ENCODE data around the gene TNFSF15. TPM values are rescaled to one million over a fixed set of nuclear protein-coding genes. Genes with fewer than 3 reads are reported as not detected.

The TNFSF15 gene
- total RNA-seq, 1 experiment from 2014 or later = not detected

DNA sequence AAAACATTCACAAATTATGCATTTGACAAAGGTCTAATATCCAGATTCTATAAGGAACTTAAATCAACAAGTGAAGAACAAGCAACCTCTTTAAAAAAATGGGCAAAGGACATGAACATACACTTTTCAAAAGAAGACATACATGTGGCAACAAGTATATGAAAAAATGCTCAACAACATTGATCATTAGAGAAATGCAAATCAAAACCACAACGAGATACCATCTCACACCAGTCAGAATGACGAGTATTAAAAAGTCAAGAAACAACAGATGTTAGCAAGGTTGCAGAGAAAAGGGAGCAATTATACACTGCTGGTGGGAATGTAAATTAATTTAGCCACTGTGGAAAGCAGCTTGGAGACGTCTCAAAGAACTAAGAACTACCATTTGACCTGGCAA, 38.9 kb upstream of the TNFSF15 start:
- no peak for DNase-seq
- Mint-ChIP-seq H3K36me3 (ENCODE audit: insufficient read depth in 1 of 3, low read depth in 3 of 3) (no peaks in the 10 kb centered on the region), H3K27me3 (ENCODE audit: low read depth) (peaks cover 8% of the 10 kb centered on the region), H3K9me3 (no peaks in the 10 kb centered on the region), H3K4me3 (no peak overlapping the region), H3K4me1 (no peaks in the 10 kb centered on the region), H3K27ac (no peak overlapping the region)
- Histone ChIP-seq H3K4me2 (ENCODE audit: insufficient read depth, insufficient read length, low read length) (no peak overlapping the region), H3K56ac (ENCODE audit: insufficient read length, low read depth, low read length) (no peak overlapping the region), H3K9ac (ENCODE audit: extremely low read depth, insufficient read length, low read length) (no peak overlapping the region), H3K23ac (ENCODE audit: insufficient read length, low read depth, low read length) (no peak overlapping the region), H3K18ac (ENCODE audit: insufficient read length, low read depth, low read length) (no peak overlapping the region), H3K4ac (ENCODE audit: low read depth, low read length) (no peak overlapping the region), H3K27me3 (ENCODE audit: insufficient read depth, low read length) (no peaks in the 10 kb centered on the region), H3K79me1 (ENCODE audit: insufficient read depth, low read depth, low read length, poor library complexity, severe bottlenecking) (no peaks in the 10 kb centered on the region), H3K14ac (ENCODE audit: insufficient read depth, low read length) (no peak overlapping the region), H4K20me1 (ENCODE audit: control insufficient read depth, insufficient read depth, insufficient read length) (no peaks in the 10 kb centered on the region), H4K8ac (replicated peaks; ENCODE audit: insufficient read length, low read depth, low read length) (no peak overlapping the region), H3K9me3 (ENCODE audit: control insufficient read depth, low read depth, low read length) (no peaks in the 10 kb centered on the region), H3K27ac (ENCODE audit: insufficient read length, low read depth, low read length) (no peak overlapping the region), H2BK15ac (ENCODE audit: low read depth, low read length) (no peak overlapping the region), H2BK120ac (ENCODE audit: low read depth, low read length, poor library complexity, severe bottlenecking) (no peak overlapping the region), H3K79me2 (ENCODE audit: insufficient read depth, low read length) (no peaks in the 10 kb centered on the region), H2BK12ac (ENCODE audit: insufficient read length, low read depth, low read length) (no peak overlapping the region), H4K5ac (ENCODE audit: insufficient read length, low read depth, low read length) (no peak overlapping the region), H2BK20ac (ENCODE audit: low read depth, low read length, poor library complexity, severe bottlenecking) (no peak overlapping the region), H4K91ac (ENCODE audit: insufficient read length, low read depth, low read length) (no peak overlapping the region), H3T11ph (ENCODE audit: low read length) (no peak overlapping the region), H2BK5ac (ENCODE audit: insufficient read length, low read length) (no peak overlapping the region), H2AFZ (ENCODE audit: low read length) (no peak overlapping the region), H3K4me1 (ENCODE audit: insufficient read depth, low read length) (no peaks in the 10 kb centered on the region), H2AK5ac (ENCODE audit: insufficient read length, low read length) (no peak overlapping the region), H3K23me2 (ENCODE audit: insufficient read length, low read depth, low read length, poor library complexity, severe bottlenecking) (no peaks in the 10 kb centered on the region)
- WGBS (ENCODE audit: extremely low coverage, insufficient read length, low lambda C conversion rate) = no CpG with 5 or more reads among the region's 3 CpGs
- TF ChIP-seq, protein P1, sequence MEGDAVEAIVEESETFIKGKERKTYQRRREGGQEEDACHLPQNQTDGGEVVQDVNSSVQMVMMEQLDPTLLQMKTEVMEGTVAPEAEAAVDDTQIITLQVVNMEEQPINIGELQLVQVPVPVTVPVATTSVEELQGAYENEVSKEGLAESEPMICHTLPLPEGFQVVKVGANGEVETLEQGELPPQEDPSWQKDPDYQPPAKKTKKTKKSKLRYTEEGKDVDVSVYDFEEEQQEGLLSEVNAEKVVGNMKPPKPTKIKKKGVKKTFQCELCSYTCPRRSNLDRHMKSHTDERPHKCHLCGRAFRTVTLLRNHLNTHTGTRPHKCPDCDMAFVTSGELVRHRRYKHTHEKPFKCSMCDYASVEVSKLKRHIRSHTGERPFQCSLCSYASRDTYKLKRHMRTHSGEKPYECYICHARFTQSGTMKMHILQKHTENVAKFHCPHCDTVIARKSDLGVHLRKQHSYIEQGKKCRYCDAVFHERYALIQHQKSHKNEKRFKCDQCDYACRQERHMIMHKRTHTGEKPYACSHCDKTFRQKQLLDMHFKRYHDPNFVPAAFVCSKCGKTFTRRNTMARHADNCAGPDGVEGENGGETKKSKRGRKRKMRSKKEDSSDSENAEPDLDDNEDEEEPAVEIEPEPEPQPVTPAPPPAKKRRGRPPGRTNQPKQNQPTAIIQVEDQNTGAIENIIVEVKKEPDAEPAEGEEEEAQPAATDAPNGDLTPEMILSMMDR (conservative IDR thresholded peaks at IDR 0.05) = no peak
